Choroid plexus epithelial cell (primary cell): ENCODE data around the gene CASR.
"Not testable (repeated sequence)": the region's sequence is repeated elsewhere in the genome, so short reads cannot be mapped to it uniquely, and the experiment has no call there.

Experiments used
- DNase-seq: peaks from one replicate; pipeline ENCODE4 v3.0.0-alpha.2; 2010; ENCODE audit warnings: low read depth
- H3K4me3 ChIP-seq: 2 replicates; pipeline ENCODE4 v1.5.1; 2011; ENCODE audit warnings: low read depth, mild to moderate bottlenecking, control low read depth, low read length, moderate library complexity
- TF ChIP-seq, protein P1 (sequence below): conservative IDR thresholded peaks from 2 replicates; pipeline ENCODE4 v1.5.1; 2011; ENCODE audit warnings: low read depth, mild to moderate bottlenecking, control low read depth, inconsistent platforms, low read length, moderate library complexity

CASR gene

DNA sequence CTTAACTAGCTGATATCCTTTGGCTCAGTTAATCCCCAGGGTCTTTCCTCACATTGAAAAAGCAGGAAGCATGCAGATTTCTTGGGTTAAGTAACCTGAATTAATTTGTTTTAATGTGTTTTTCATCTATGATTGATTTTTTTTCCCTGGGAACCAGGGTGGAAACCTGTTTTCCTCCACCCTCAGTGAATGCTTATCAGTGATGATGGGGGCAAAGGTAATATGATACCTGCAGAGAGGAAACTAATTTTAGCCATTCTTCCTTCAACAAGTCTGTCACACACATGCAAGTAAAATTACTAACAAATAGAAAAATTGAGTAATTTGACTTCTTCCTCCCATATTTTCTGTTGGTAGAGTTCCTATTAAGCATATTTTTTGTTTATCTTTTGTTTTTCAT lies 5.9 kb downstream of the CASR start:
- TF ChIP-seq, protein P1, sequence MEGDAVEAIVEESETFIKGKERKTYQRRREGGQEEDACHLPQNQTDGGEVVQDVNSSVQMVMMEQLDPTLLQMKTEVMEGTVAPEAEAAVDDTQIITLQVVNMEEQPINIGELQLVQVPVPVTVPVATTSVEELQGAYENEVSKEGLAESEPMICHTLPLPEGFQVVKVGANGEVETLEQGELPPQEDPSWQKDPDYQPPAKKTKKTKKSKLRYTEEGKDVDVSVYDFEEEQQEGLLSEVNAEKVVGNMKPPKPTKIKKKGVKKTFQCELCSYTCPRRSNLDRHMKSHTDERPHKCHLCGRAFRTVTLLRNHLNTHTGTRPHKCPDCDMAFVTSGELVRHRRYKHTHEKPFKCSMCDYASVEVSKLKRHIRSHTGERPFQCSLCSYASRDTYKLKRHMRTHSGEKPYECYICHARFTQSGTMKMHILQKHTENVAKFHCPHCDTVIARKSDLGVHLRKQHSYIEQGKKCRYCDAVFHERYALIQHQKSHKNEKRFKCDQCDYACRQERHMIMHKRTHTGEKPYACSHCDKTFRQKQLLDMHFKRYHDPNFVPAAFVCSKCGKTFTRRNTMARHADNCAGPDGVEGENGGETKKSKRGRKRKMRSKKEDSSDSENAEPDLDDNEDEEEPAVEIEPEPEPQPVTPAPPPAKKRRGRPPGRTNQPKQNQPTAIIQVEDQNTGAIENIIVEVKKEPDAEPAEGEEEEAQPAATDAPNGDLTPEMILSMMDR: no peak
- H3K4me3 ChIP-seq: no peak overlapping the region
- DNase-seq: no peak

DNA sequence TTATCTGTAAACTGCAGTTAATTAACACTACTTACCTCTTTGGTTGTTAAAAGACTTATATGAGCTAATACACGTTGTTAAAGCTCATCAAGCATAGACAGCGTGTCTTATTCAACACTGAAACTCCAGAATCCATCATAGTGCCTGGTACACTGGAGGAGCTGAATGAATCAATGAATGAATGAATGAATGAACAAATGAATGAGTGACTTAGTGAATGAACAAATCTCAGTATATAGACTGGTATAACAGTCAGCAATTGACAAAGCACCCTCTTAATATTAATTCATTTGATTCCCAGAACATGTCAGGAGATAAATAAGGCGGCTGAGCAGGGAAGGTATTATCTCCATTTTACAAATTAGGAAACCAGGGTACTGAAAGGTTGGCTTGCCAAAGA lies 7.1 kb downstream of the CASR start:
- no peak for DNase-seq
- TF ChIP-seq, protein P1: no peak
- H3K4me3 ChIP-seq: no peak overlapping the region

DNA sequence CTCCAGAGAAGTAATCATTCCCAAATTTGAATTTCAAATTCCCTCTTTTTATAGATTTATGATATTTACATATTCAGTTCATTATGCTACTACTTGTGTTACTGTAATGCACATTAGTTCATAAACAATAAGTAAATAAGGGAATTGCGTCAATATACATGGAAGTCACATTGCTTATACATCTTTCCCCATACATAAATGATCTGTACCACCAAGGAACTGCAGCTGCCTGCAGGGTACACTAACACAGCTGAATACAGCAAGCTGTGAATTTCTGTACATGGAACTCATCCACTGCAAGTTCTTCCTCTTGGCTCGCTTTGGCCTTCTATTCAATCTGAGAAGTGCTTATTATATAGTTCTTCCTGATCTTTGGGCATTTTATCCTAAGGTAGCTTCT lies 15.5 kb downstream of the CASR start:
- no peak overlapping the region for H3K4me3 ChIP-seq
- TF ChIP-seq, protein P1: no peak
- no peak for DNase-seq

DNA sequence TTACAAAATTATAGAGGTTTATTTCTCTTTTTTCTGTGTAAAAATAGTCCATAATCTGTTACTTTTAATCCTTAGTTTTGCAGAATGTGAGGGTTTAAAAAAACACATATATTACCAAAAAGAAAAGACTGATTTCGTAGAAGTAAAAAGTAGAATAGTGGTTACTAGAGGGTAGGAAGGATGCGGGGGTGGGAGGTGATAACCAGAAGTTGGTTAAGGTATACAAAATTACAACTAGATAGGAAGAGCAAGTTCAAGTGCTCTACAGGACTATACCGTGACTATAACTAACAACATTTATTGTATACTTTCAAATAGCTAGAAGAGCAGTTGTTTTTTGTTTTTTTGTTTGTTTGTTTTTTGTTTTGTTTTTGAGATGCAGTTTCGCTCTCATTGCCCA lies 16.1 kb downstream of the CASR start:
- DNase-seq: no peak
- TF ChIP-seq, protein P1: no peak

DNA sequence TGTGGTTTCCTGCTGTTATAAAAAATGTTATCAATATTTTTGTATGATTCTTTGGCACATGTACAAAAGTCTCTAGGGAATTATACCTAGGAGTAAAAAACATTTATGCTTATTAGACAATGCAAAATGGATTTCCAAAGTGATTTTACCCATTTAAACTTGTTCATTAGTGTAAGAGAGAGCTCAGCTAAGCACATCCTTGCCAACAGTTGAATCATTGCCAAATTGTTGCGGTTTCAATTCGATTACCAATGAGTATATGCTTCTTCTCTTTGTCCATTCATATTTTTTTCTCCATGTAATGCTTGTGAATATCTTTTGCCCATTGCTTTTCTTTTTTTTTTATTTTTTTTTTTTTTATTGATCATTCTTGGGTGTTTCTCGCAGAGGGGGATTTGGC lies 17.2 kb downstream of the CASR start:
- no peak overlapping the region for H3K4me3 ChIP-seq
- DNase-seq: no peak
- TF ChIP-seq, protein P1: no peak

More for the DNA sequence above, 16.1 kb downstream of the CASR start:
- no peak overlapping the region for H3K4me3 ChIP-seq

DNA sequence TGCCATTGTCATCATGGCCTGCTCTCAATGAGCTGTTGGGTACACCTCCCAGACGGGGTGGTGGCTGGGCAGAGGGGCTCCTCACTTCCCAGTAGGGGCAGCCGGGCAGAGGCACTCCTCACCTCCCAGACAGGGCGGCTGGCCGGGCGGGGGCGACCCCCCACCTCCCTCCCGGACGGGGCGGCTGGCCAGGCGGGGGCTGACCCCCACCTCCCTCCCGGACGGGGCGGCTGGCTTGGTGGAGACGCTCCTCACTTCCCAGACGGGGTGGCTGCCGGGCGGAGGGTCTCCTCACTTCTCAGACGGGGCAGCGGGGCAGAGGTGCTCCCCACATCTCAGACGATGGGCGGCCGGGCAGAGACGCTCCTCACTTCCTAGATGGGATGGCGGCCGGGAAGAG lies 18.0 kb downstream of the CASR start:
- DNase-seq: not testable (repeated sequence)

DNA sequence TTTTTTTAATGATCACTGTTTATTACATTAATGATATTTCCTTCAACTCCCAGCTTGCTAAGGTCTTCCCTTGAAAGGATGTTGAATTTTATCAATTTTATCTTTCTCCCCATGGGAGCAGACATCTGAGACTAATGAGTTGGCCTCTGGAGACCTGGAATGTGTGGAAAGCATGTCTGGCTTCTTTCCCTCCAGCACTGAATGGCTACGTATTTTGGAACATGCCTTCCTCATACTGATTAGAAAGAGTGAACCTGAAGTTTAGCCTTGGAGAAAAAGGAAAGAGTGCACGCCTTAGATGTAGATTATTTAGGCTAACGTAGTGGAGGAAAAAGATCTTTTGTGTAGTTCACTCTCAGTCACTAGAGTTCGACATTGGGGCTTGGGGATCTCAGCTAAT lies 25.1 kb downstream of the CASR start:
- TF ChIP-seq, protein P1: no peak
- no peak overlapping the region for H3K4me3 ChIP-seq
- DNase-seq: no peak

More for the DNA sequence above, 18.0 kb downstream of the CASR start:
- not testable (repeated sequence) for H3K4me3 ChIP-seq

DNA sequence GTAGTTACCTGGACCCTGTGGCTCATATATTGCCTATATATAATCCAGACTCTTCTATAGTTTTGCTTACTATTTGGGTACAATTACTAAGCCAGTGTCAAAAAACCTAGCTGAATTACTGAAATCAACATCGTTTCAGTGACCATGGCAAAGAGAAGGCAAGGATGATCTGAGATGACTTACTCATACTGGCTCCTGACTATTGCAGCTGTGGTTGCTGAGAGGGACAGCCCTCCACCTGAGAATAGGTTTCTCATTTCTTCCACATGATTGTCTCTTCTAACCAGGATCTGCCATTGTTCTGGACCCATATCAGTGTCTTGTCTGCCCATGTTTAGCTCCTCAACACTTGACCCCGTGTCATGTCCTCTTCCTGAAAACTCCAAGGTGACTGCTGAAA lies 30.2 kb downstream of the CASR start:
- no peak overlapping the region for H3K4me3 ChIP-seq
- TF ChIP-seq, protein P1: no peak
- DNase-seq: no peak
